Colon (tissue), 2 donors: ENCODE results near the gene AFG3L2.

Experiments used
- FAIRE-seq: peaks from 2 replicates; lab custom pipeline; 2012; peaks lifted over from hg19 to GRCh38; lab: Jason Lieb, UNC
- donor health status: control.
- donor health status: control.

AFG3L2 gene

DNA sequence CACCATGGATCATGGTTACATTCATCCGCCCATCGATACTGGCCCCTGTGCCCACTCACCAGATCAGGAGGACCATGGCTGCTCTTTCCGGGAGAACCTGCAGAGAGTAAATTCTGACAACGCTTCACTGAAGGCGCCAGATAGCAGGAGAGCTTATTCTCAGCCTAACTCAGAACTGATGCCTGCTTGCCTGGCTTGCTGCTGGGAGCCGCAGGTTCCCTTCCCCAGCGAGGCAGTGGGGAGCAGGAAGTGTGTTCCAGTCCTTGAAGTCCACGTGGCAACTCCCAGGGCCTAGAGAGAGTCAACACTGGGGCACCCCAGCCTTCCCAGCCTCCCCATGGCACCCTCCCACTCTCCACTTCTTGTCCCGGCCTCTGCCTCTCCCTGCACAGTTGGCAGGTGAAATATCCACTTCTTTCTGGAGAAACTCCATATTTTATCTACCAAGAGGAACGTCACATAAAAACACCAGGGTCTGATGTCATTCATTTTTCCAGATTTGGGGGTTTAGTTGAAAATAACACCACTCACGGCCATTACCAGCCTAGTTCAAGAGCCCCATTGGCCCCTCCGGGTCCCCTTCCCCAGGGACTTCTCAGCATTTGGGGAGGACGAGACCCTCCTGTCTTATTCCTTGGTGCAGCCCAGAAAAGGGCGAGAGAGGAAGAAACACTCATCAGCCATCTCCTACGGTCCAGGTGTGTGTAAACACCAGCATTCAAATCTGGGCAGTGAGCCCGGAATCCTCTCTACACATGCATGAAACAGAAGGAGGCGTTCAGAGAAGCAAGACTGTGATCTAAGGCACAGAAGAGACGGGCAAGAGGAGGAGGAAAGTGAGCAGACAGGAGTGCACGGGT lies 72.4 kb downstream of the AFG3L2 start:
- no peak for FAIRE-seq

GRCh38 chr18:12302391-12303147 lies 74.5 kb downstream of the AFG3L2 start:
- FAIRE-seq = no peak

DNA sequence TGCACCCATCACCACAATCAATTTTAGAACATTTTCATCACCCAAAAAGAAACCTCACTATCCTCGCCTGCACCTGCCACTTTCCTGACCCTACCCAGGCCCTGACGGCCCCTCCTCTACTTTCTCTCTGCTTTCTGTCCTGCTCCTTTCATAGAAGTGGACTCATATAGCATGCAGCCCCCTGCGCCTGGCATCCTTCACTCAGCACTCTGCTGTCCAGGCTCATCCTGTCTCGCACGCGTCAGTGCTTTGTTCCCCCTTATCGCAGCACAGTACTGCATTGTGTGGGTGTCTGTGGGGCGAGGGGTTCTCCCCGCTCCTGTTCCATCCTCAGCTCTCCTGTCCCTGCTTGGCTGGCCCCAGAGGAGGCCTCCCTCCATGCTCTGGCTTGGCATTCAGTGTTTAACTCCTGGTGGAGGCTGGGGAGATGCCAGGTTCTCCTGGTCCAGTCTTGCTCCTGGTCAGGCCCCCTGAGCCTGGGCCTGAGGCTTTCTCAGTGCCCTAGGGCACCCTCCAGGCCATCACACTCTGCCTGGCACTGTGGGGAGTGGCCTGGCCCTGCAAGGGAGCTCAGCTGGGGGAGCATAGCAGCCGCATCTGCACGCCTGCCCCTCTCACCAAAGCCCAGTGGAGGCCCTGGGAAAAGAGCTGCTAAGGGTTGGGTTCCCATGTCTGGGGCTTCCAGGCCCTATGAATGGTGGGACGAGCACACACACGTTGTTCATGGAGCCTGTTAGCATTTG lies 75.6 kb downstream of the AFG3L2 start:
- FAIRE-seq = no peak

- FAIRE-seq = no peak
Measured at GRCh38 chr18:12299862-12300261, 77.2 kb downstream of the AFG3L2 start.

DNA sequence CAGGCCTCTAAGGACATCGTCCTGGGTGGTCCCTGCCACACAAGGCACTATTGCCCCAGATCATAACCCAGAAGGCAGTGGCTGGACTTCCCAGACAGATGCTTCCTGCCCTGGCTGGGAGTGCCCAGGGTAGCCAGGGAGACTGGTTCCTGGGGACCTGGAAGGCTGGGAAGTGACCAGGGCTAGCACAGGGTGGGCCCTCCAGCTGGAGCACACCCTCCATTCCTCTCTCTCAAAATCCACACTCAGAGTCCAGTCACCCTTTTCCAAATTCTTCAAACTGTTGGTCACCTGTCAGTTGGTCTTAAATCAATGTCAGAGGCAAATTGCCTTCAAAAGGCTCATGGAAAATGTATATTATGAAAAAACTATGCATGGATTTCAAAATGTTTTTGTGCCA lies 80.6 kb downstream of the AFG3L2 start:
- FAIRE-seq = no peak

DNA sequence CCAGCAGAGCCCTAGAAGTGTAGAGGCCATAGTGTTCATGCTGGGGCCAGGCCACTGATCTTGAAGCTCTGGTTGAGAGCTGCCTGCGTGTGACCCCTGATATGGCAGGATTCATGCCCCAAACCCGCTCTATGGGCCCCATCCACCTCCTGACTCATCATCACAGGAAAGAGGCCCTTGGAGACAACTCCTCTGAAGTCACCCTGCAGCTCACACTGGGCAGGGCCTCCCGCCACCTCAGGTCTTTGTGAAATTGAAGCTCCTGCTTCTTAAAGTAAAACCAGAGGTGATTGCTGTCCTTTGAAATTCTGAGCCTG lies 81.0 kb downstream of the AFG3L2 start:
- FAIRE-seq = no peak

DNA sequence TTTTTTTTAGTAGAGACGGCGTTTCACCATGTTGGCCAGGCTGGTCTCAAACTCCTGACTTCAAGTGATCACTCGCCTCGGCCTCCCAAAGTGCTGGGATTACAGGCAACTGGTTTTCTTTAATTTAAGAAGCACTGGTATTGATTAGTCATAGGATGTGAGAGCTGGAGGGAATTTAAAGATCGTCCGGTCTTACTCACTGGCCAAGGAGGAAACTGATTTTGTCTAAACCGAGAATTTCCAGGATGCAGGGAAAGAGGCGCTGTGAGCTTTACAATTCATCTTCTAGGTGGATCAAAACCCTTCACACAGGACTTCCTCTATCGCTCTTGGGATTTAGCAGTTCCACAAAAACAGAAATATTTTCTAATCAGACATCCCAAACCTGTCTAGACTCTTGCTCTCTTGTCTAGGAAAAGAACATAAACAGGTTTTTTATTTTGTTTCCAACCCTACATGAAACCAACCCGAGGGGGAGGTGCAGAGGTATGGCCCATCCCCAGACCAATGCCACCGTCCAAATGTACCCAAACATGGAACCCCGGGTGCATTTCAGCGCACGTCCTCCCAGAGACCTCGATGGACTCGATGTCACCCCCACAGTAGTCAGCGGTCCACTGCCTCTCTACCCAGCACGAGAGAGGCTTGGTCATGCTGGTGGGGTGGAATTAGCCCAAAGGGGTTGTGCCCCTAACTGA lies 81.5 kb downstream of the AFG3L2 start:
- FAIRE-seq = no peak

DNA sequence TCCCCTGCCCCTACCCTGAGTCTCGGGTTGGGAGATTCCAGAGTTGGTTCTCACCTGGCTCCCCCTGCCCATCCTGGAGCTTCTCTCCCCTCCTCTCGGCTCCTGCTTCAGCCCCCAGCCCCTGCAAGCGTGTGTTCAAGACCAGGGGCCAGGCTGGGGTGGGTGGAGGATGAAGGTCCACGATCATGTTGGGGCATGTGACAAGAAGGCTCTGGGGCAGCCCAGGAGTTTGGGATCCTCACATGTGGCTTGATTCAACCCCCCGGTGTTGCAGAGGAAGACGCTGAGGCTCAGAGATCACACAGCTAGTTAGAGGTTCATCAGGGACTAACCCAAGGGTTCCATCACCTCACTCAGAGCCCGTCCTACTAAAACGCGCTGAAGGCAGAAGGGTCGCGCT lies 83.2 kb downstream of the AFG3L2 start:
- FAIRE-seq = no peak

DNA sequence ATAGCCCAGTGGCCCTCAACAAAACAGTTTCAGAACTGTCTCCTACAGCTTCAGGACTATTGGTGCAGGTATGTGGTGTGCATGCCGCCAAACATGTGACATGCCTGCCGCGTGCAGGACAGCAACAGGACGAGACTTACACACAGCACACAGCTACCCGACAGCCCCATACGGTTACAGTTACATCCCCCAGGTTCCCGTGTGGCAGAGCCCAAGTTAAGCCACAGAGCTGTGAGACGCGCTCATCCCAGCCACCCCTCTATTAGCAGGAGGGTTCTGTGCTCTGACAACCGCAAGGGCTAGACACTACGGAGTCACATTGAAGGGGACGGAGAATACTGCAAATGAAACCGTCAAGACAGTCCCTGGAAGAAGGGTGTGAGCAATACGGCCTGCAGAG lies 85.3 kb downstream of the AFG3L2 start:
- no peak for FAIRE-seq

- no peak for FAIRE-seq
Measured at GRCh38 chr18:12291161-12291560, 85.9 kb downstream of the AFG3L2 start.

DNA sequence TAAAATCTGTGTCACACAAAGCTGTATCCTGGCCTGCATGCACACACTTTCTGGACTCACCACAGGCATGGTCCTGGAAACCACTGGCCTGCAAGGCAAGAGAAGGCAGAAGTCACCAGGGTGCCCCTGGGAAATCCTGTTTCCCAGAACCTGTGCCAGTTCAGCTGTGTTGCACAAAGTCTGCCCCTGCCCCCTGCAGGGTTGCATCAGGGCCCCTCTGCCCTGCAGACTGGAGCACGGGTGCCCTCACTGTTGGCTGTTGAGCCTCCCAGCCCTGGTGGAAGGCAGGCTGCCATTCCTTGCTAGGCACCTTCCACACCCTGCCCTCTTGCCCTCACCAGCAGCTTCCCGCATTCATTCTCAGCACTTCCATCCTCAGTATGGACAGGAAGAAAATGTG lies 86.9 kb downstream of the AFG3L2 start:
- no peak for FAIRE-seq

GRCh38 chr18:12288403-12288755 lies 88.6 kb downstream of the AFG3L2 start:
- no peak for FAIRE-seq

DNA sequence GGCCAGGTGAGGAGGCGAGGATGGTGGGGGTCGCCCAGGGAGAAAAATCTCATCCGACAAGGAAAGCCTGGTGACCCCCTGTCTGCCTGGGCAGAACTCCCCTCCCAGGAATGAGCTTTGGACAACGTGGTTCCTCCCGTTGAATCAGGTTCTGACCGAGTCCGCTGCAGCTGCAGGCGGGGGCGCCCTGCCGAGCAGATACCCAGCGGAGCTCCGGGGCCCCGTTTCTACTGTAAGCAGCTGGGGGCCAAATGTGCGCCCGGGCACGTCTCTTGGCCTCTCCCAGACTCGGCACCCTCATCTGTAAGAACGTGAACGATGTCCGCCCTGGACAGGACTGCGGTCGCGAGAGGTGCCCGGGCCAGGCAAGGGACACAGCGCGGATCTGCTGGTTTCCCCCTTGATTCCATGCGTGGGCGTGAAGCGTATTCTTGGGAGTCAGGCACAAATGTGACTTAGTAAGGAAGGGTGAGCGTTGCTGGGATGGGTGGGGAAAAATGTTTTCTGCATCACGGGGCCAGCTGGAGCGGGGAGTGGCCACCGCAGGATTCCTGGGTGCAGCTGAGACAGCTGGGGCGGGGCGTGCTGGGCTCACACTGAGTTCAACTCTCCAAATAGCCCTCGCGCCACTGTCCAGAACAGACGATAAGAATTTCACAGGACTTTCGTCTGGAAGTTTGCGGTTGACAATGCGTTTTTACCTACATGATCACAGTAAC lies 89.2 kb downstream of the AFG3L2 start:
- FAIRE-seq = no peak

GRCh38 chr18:12287131-12287681 lies 89.8 kb downstream of the AFG3L2 start:
- no peak for FAIRE-seq

- no peak for FAIRE-seq
Measured at GRCh38 chr18:12283666-12284065, 93.4 kb downstream of the AFG3L2 start.

DNA sequence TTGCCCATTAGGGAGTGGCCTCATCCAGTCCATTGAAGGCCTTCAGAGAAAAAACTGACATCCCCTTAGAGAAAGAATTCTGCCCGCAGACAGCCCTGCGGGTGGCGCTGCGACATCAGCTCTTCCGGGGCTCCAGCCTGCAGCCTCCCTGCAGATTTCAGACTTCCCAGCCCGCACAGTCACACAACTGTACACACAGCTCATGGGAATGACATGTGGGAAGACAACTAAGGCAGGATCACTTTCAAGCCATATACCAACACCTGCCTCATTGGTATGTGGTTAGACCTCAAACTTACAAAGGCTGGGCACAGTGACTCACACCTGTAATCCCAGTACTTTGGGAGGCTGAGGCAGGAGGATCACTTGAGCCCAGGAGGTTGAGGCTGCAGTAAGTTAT lies 93.8 kb downstream of the AFG3L2 start:
- no peak for FAIRE-seq

DNA sequence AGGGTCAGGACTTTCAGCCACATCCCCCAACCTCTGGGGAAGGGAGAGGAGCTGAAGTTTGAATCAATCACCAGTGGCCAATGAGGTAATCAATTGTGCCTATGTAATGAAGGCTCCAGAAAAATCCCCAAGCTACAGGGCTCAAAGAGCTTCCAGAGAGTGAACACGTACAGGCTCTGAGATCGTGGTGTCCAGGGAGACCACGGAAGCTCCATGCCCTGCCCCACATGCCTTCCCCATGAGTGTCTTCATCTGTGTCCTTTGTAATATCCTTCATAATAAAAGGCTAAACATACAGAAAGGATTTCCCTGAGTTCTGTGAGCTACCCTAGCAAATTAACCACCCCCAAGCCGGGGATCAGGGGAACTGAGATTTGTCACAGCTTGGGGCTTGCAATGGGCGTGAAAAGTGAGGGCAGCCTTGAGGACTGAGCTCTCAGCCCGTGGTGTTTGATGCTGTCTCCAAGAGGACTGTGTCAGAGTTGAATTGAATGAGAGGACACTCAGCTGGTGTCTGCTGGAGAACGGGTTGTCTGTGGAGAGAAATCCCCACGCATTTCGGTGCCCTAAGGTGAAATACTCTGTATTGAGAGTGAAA lies 94.5 kb downstream of the AFG3L2 start:
- no peak for FAIRE-seq

DNA sequence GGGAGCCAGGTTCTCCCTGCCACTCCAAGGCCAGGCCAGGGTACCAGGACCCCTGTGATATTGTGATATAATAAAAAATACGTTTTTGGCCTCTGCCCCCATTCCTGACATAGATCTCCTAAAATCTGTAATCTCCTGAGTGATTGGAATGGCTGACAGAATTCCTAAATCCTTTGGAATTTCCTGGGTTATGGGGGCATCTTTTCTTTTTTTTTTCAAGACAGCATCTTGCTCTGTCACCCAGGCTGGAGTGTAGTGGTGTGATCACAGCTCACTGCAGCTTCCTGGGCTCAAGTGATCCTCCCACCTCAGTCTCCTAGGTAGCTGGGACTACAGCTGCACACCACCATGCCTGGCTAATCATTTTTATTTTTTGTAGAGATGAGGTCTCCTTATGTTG lies 95.2 kb downstream of the AFG3L2 start:
- no peak for FAIRE-seq

GRCh38 chr18:12279781-12280531 lies 97.1 kb downstream of the AFG3L2 start:
- FAIRE-seq = no peak
